ENCODE measurements around the gene BOD1L2.

Gene BOD1L2

GRCh38 chr18:57150081-57150480 lies 3.2 kb downstream of the BOD1L2 start:
- no peak for DNase-seq (ENCODE audit: low spot score)

DNA sequence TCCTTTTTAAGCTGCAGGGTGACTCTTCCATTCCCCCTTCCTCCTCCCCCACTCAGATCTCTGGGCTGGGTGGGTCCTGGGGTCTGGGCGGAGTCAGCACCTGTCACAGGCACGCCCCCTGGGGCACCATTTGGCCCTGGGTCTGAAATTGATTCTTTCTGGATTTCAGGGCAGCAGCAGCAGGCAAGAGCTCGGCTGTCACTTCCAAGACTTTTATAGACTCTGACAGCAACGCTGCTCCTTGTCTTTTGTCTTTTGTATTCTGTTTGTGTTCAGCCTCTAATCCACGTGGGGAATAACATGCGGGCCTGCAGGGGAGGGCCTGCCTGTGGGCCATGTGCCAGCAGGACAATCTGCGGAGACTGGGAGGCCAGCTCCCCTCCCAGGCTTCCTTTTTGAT lies 3.9 kb downstream of the BOD1L2 start:
- no peak for DNase-seq (ENCODE audit: low spot score)

GRCh38 chr18:57154191-57154830 lies 7.4 kb downstream of the BOD1L2 start:
- DNase-seq (ENCODE audit: low spot score): no peak

GRCh38 chr18:57164401-57164800 lies 17.5 kb downstream of the BOD1L2 start:
- no peak for DNase-seq (ENCODE audit: low spot score)

GRCh38 chr18:57167617-57168308 lies 20.9 kb downstream of the BOD1L2 start:
- no peak for DNase-seq (ENCODE audit: low spot score)

DNA sequence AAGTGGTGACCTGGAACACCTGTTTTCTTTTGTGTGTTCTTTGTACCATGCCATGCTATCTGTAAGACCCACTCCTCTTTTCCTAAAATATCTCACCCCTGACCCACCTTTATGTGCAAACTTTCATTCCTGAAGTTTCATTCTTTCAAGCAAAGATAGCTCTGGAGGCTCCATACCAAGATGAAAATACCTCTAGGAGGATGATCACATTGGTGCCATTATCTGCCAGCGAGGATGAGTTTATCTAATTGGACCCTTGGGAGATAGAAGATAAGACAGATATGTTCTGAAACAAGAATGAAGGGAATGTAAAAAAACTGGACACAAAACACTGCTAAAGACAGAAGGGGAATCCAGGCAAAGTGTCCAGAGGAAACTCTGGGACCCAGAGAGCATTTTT lies 24.1 kb downstream of the BOD1L2 start:
- DNase-seq (ENCODE audit: low spot score): no peak

GRCh38 chr18:57175532-57175931 lies 28.6 kb downstream of the BOD1L2 start:
- DNase-seq (ENCODE audit: low spot score): no peak

DNA sequence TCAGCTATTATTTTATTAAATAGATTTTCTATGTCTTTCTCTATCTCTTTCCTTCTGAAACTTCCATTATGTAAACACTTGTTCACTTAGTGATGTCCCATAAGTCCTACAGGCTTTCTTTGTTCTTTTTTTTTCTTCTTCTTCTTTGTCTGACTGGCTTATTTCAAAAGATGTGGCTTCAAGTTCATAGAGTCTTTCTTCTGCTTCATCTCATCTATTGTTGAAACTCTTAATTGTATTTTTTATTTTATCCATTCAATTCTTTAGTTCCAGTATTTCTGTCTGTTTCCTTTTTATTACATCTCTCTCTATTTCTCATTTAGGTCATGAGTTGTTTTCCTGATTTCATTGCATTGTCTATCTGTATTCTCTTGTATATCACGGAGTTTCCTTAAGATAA lies 38.5 kb downstream of the BOD1L2 start:
- no peak for DNase-seq (ENCODE audit: low spot score)

DNA sequence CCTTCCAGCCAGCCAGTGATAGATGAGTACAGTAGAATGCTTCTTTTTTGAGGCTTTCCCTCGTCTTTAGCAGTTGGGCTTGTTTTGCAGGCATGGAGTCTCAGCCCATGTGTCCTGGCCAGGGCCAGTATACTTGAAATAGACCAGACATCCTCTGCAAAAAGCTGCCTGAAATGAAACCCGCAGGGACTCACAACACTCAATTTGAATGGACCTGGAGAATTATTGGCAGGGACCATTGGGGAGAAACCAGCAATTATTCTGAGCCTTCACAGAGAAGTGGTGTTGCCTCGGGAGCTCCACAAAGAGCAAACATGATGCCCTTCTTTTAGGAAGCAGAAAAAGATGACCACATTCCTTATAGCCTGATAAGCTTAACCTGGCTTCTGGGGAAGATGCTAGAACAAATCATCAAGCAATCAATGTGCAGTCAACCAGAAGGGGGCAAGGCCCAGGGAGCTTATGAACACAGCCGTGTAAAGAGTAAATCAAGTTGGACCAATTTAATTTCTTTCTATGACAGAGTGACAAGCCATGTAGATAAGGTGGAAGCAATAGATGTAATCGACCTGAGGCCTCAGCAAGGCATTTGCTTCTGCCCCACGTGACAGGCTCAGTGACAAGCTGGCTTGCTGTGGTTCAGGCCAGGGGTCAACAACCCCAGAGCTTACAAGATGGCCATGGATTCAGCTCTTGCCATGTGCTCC lies 42.1 kb downstream of the BOD1L2 start:
- DNase-seq (ENCODE audit: low spot score): no peak

DNA sequence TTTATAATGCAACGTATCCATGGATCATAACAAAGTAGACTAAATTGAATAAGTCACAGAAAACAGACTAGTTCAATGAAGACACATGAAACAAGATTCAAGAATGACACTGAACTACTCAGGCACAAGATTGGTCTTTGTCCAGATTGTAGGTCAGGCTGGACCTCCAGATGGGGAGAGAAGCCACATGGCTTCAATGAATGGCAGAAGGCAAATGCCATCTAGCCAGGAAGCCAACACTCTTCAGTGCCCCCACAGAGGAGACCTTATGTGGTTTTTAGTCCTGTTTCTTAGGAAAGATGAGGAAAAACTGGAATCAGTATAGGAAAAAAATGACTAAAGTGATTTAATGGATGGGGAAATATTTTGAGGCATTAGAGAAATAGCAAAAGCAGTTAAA lies 43.1 kb downstream of the BOD1L2 start:
- DNase-seq (ENCODE audit: low spot score): no peak

DNA sequence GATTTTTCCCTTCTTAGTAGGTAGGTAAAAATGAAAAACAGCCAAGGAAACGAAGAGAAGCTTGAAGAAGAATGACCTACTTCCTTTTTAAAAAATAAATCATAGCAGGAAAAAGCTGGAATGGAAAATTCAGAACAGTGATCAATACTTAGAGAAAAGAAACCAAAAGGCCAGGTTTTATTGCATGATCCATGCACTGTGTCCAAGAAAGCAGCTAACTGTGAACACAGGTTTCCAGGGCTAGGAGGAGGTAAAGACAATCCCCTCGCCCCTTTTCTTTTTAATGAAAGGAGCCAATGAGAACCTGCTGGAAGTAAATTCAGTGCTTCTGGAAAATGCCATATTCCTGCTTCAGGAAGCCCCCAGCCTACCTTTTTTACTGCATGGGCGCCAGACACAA lies 47.2 kb downstream of the BOD1L2 start:
- no peak for DNase-seq (ENCODE audit: low spot score)

DNA sequence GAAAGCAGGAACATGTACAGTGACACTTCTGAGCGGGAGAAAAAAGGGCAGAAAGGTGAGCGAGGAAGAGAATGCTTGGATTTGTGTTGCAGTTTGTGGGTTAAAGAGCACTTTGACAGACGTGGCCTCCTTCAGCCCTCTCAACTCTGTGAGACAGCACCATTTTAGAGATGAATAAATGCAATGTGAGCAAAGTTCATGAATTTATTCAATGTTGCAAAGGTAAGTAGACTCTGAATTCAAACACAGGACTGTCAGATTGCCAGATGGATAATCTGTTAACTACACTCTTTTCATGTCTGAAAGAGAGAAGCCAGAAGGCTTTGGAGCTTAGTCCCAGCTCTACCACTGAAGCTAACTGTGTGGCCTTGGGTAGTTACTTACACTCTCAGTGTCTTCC lies 47.7 kb downstream of the BOD1L2 start:
- no peak for DNase-seq (ENCODE audit: low spot score)

GRCh38 chr18:57195341-57195740 lies 48.5 kb downstream of the BOD1L2 start:
- DNase-seq (ENCODE audit: low spot score): no peak

GRCh38 chr18:57197261-57197660 lies 50.4 kb downstream of the BOD1L2 start:
- DNase-seq (ENCODE audit: low spot score): no peak

DNA sequence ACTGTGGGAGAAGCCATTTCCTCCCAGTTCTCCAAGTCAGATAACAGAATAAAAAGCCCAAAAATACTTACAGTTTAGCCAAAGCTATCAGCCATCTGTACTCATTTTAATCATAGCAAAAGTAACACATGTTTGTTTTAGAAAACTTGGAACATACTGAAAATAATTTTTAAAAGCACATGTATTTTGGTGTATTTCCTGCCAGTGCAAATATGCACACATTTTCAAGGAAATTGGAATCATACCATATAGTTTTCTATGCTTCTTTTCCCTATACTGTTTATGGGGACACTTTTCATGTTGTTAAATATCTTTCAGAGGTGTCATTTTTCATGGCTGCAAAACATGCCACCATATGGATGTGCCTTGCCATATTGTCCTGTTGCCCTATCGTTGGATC lies 51.2 kb downstream of the BOD1L2 start:
- no peak for DNase-seq (ENCODE audit: low spot score)
